ENCODE measurements around the gene EPB41. TPM values are rescaled to one million over a fixed set of nuclear protein-coding genes. Genes with fewer than 3 reads are reported as not detected.

The EPB41 gene
- total and polyA plus RNA-seq, 9 of the 15 experiments (the other 6 are each of a cell fraction or from before 2014, with no cell fraction given): 3.7 to 213 (median 141) TPM

DNA sequence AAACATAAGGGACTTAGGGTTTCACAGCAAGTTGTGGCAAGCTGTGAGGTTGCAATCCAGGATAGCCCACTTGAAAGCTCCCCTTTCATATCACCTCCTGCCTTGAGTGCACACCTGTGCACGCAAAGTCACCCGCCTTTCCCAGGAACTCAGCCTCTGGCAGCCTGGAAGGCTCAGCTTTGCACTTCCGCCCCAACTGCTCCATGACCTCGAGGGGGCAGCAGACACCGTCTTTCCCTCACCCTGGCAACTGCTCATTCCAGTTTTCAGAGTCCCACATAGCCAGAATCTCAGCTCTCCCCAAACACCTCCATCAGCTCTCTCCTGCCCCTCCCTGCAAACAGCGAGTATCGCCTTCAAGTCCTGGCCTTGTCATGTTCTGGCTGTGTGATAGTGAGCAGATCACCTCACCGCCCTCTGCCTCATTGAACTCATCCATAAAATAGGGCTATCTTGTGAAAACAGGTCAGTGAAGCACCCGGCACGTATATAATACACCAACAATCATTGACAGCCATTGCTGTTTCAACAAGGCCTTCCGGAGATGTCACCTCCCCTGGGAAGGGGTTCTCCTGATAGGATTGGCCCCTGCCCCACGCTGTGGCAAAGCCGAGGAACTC, 32.2 kb upstream of the EPB41 start (continued):
- TF ChIP-seq, protein P1, sequence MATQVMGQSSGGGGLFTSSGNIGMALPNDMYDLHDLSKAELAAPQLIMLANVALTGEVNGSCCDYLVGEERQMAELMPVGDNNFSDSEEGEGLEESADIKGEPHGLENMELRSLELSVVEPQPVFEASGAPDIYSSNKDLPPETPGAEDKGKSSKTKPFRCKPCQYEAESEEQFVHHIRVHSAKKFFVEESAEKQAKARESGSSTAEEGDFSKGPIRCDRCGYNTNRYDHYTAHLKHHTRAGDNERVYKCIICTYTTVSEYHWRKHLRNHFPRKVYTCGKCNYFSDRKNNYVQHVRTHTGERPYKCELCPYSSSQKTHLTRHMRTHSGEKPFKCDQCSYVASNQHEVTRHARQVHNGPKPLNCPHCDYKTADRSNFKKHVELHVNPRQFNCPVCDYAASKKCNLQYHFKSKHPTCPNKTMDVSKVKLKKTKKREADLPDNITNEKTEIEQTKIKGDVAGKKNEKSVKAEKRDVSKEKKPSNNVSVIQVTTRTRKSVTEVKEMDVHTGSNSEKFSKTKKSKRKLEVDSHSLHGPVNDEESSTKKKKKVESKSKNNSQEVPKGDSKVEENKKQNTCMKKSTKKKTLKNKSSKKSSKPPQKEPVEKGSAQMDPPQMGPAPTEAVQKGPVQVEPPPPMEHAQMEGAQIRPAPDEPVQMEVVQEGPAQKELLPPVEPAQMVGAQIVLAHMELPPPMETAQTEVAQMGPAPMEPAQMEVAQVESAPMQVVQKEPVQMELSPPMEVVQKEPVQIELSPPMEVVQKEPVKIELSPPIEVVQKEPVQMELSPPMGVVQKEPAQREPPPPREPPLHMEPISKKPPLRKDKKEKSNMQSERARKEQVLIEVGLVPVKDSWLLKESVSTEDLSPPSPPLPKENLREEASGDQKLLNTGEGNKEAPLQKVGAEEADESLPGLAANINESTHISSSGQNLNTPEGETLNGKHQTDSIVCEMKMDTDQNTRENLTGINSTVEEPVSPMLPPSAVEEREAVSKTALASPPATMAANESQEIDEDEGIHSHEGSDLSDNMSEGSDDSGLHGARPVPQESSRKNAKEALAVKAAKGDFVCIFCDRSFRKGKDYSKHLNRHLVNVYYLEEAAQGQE (IDR thresholded peaks at IDR 0.05; ENCODE audit: borderline replicate concordance): peak; percentile 97
- TF ChIP-seq, protein P1 (CRISPR knock-in tag; IDR thresholded peaks at IDR 0.05; ENCODE audit: low read depth): no peak
- TF ChIP-seq NCOA1 (IDR thresholded peaks at IDR 0.05; ENCODE audit: low read depth) (peak; percentile 79), GTF2F1 (IDR thresholded peaks at IDR 0.05; ENCODE audit: low read depth, low read length) (no peak), GABPB2 (CRISPR knock-in tag; conservative IDR thresholded peaks at IDR 0.05) (no peak), SRF (CRISPR knock-in tag; IDR thresholded peaks at IDR 0.05) (peak in 1 of 2 experiments; percentile 59; a peak in 1 of 4 replicates), SREBF1 (IDR thresholded peaks at IDR 0.05; ENCODE audit: borderline replicate concordance, low read depth, low read length) (no peak), ILF3 (IDR thresholded peaks at IDR 0.05; ENCODE audit: borderline replicate concordance) (no peak), ZNF699 (CRISPR knock-in tag; IDR thresholded peaks at IDR 0.05; ENCODE audit: insufficient replicate concordance) (no peak), ZNF408 (CRISPR knock-in tag; IDR thresholded peaks at IDR 0.05; ENCODE audit: low read depth) (no peak), ZNF583 (CRISPR knock-in tag; IDR thresholded peaks at IDR 0.05) (peak; percentile 62; the same call in 1 of the 2 replicates), ZNF79 (CRISPR knock-in tag; IDR thresholded peaks at IDR 0.05; ENCODE audit: low read depth) (no peak), RNF2 (IDR thresholded peaks at IDR 0.05) (peak; percentile 66; the same call in 1 of the 2 replicates), HNRNPH1 (optimal IDR thresholded peaks at IDR 0.05; ENCODE audit: low read depth, low read length) (no peak), TRIM28 (IDR thresholded peaks at IDR 0.05) (peak; percentile 97), ZNF217 (CRISPR knock-in tag; IDR thresholded peaks at IDR 0.05) (no peak), POLR2A (conservative IDR thresholded peaks at IDR 0.05) (no peak)
- TF ChIP-seq, protein P2, sequence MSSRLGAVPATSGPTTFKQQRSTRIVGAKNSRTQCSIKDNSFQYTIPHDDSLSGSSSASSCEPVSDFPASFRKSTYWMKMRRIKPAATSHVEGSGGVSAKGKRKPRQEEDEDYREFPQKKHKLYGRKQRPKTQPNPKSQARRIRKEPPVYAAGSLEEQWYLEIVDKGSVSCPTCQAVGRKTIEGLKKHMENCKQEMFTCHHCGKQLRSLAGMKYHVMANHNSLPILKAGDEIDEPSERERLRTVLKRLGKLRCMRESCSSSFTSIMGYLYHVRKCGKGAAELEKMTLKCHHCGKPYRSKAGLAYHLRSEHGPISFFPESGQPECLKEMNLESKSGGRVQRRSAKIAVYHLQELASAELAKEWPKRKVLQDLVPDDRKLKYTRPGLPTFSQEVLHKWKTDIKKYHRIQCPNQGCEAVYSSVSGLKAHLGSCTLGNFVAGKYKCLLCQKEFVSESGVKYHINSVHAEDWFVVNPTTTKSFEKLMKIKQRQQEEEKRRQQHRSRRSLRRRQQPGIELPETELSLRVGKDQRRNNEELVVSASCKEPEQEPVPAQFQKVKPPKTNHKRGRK (tag; IDR thresholded peaks at IDR 0.05): no peak
- TF ChIP-seq, protein P3, sequence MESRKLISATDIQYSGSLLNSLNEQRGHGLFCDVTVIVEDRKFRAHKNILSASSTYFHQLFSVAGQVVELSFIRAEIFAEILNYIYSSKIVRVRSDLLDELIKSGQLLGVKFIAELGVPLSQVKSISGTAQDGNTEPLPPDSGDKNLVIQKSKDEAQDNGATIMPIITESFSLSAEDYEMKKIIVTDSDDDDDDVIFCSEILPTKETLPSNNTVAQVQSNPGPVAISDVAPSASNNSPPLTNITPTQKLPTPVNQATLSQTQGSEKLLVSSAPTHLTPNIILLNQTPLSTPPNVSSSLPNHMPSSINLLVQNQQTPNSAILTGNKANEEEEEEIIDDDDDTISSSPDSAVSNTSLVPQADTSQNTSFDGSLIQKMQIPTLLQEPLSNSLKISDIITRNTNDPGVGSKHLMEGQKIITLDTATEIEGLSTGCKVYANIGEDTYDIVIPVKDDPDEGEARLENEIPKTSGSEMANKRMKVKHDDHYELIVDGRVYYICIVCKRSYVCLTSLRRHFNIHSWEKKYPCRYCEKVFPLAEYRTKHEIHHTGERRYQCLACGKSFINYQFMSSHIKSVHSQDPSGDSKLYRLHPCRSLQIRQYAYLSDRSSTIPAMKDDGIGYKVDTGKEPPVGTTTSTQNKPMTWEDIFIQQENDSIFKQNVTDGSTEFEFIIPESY (CRISPR knock-in tag; IDR thresholded peaks at IDR 0.05): peak; percentile 78
